ENCODE results near the gene KCNMA1. TPM values are rescaled to one million over a fixed set of nuclear protein-coding genes. Genes with fewer than 3 reads are reported as not detected.

The KCNMA1 gene
- total RNA-seq, 3 donors from 2014 or later, result 13.6 to 37.8 (median 15.1) TPM

- Histone ChIP-seq H3K27ac (no peak overlapping the region), H3K4me3 (no peak overlapping the region), H3K9me3 (no peaks in the 10 kb centered on the region), H3K27me3 (no peaks in the 10 kb centered on the region), H3K4me1 (peaks cover 0 to 5% of the 10 kb centered on the region in 2 donors), H3K36me3 (no peaks in the 10 kb centered on the region)
- no peak for TF ChIP-seq CTCF (IDR thresholded peaks at IDR 0.05)
- intact Hi-C loops (cut with DNase I; ENCODE audit: low total_unique reads), result no loop called here
- DNase-seq (ENCODE audit: low spot score in 2 of 2), result no peak
These were observed 34.6 kb downstream of the KCNMA1 start for GRCh38 chr10:77602913-77603533.

- TF ChIP-seq POLR2AphosphoS5 (IDR thresholded peaks at IDR 0.05) (no peak), POLR2A (IDR thresholded peaks at IDR 0.05) (no peak), CTCF (IDR thresholded peaks at IDR 0.05) (no peak)
- Histone ChIP-seq H3K4me1 (peaks cover 0 to 5% of the 10 kb centered on the region in 2 donors), H3K9me3 (no peaks in the 10 kb centered on the region), H3K27ac (no peak overlapping the region), H3K36me3 (no peaks in the 10 kb centered on the region), H3K27me3 (no peaks in the 10 kb centered on the region), H3K4me3 (no peak overlapping the region)
- intact Hi-C loops (cut with DNase I; ENCODE audit: low total_unique reads), result no loop called here
- no peak for DNase-seq (ENCODE audit: low spot score in 2 of 2)
These were observed 35.2 kb downstream of the KCNMA1 start for GRCh38 chr10:77602231-77602912.

DNA sequence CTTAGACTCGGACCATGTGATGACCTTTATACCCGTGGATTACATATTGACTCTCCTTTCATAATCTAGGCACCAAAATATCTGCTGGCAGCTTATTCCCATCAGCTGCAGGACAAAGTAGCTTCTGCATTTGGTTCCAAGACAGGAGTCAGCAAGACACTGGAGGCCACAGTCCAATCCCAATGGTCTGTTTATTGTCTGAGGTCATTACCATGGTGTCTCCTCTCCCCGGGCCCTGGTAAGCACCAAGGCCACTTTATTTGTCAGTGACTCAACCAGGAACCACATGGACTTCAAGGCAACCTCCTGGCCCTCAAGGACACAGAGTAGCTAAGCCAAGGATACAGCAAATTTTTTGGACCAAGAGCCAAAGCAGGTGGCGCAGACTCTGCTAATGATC, 36.1 kb downstream of the KCNMA1 start:
- H3K36me3 ChIP-seq, result no peaks in the 10 kb centered on the region
- DNase-seq (ENCODE audit: low spot score in 2 of 2), result no peak
- H3K4me3 ChIP-seq, result no peak overlapping the region
- H3K4me1 ChIP-seq, result peaks cover 0 to 5% of the 10 kb centered on the region in 2 donors
- H3K9me3 ChIP-seq, result no peaks in the 10 kb centered on the region
- TF ChIP-seq POLR2AphosphoS5 (IDR thresholded peaks at IDR 0.05), result no peak
- TF ChIP-seq CTCF (IDR thresholded peaks at IDR 0.05), result no peak
- TF ChIP-seq POLR2A (IDR thresholded peaks at IDR 0.05), result no peak
- no peaks in the 10 kb centered on the region for H3K27me3 ChIP-seq
- intact Hi-C loops (cut with DNase I; ENCODE audit: low total_unique reads), result no loop called here
- H3K27ac ChIP-seq, result no peak overlapping the region

GRCh38 chr10:77600640-77601039, 37.0 kb downstream of the KCNMA1 start:
- no peak overlapping the region for H3K4me3 ChIP-seq
- no peaks in the 10 kb centered on the region for H3K27me3 ChIP-seq
- TF ChIP-seq POLR2AphosphoS5 (IDR thresholded peaks at IDR 0.05) (no peak), CTCF (IDR thresholded peaks at IDR 0.05) (no peak), POLR2A (IDR thresholded peaks at IDR 0.05) (no peak)
- no peaks in the 10 kb centered on the region for H3K9me3 ChIP-seq
- intact Hi-C loops (cut with DNase I; ENCODE audit: low total_unique reads), result no loop called here
- H3K4me1 ChIP-seq, result peaks cover 0 to 5% of the 10 kb centered on the region in 2 donors
- H3K36me3 ChIP-seq, result no peaks in the 10 kb centered on the region
- H3K27ac ChIP-seq, result no peak overlapping the region
- DNase-seq (ENCODE audit: low spot score in 2 of 2), result no peak

DNA sequence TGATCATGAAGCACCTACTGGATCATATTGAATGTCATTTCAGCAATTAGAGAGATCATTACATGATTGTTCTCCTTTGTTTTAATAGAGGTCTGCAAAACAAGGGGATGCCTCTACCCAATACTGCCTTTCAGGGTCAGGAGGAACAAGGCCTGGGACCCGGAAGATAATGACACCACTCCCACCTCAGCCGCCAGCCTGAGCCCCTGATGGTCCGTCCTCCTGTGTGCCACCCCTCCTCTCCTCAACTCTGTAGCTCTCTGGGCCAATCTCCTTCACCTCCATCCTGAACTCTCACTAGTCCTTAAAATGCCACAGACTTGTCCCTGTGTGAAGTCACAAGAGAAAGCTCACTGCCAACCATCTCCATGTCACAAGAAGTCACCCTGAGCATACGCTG, 38.0 kb downstream of the KCNMA1 start:
- TF ChIP-seq POLR2A (IDR thresholded peaks at IDR 0.05), result no peak
- no peak for TF ChIP-seq CTCF (IDR thresholded peaks at IDR 0.05)
- no peak for TF ChIP-seq POLR2AphosphoS5 (IDR thresholded peaks at IDR 0.05)
- DNase-seq (ENCODE audit: low spot score in 2 of 2), result no peak
- H3K36me3 ChIP-seq, result no peaks in the 10 kb centered on the region
- no peaks in the 10 kb centered on the region for H3K9me3 ChIP-seq
- no peaks in the 10 kb centered on the region for H3K4me1 ChIP-seq
- intact Hi-C loops (cut with DNase I; ENCODE audit: low total_unique reads), result no loop called here
- no peak overlapping the region for H3K27ac ChIP-seq
- no peaks in the 10 kb centered on the region for H3K27me3 ChIP-seq
- H3K4me3 ChIP-seq, result no peak overlapping the region
